ENCODE data around the gene CYGB. TPM values are rescaled to one million over a fixed set of nuclear protein-coding genes. Genes with fewer than 3 reads are reported as not detected.
A peak's percentile ranks its signal among the peaks of the same experiment; 100 is the strongest.

Gene CYGB
- total and polyA plus RNA-seq, 10 of the 15 experiments (the other 5 are each of a cell fraction or from before 2014, with no cell fraction given): 0.34 TPM; not detected in 9

DNA sequence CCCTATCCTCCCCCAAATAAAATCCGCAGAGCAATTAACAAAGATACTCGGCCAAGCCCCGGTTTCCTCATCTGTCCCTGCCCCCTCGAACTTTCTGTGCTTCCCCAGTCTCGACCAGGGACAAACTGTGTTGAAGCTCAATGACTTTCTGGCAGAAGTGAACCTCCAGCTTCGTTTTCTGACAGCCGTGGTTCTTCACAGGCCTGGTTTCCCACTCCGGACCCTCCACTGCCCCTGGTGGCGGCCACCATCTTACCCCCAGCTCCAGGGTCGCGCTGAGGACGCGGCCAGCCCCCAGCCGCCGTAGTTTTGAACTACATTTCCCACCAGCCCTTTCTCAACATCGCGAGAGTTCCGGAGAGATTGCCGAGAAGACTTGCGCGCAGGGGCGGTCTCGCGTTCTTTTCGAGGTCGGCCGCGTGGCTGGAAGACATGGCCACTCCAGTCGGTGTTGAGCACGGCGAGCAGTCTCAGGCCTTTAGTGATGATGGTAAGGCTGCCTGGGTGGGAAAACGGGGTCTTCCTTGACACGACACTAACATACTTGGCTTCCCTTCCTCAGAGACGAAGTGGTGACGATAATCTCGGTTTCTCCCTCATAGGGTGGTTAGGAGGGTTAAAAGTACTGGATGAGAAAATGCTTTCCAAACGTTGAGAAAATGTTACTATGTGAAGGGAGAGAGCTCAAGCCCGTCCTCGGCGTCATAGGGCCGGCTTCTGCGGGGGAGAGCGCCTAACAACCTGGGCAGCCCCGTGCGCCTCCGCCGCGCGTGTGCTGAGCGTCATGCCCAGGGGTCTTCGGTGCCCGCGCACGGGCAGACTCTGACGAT lies 20.1 kb upstream of the CYGB start (continued):
- TF ChIP-seq IKZF2 (IDR thresholded peaks at IDR 0.05) (no peak), TCF12 (IDR thresholded peaks at IDR 0.05; ENCODE audit: low read depth, low read length) (0 out of 2 replicates have a peak, but pooled peaks have one; percentile 13), WRNIP1 (IDR thresholded peaks at IDR 0.05; ENCODE audit: borderline replicate concordance, low read depth, low read length) (no peak; the same call in 1 of the 2 replicates), MEF2B (IDR thresholded peaks at IDR 0.05; ENCODE audit: partially characterized antibody, poor library complexity, severe bottlenecking) (no peak), ZNF217 (IDR thresholded peaks at IDR 0.05) (no peak), KAT2A (conservative IDR thresholded peaks at IDR 0.05; ENCODE audit: control insufficient read depth, low read depth, low read length) (no peak), EZH2 (IDR thresholded peaks at IDR 0.05; ENCODE audit: borderline replicate concordance, control insufficient read depth, low read depth, low read length) (no peak), RCOR1 (conservative IDR thresholded peaks at IDR 0.05; ENCODE audit: low read depth, low read length) (peak; percentile 99), RAD51 (IDR thresholded peaks at IDR 0.05) (0 out of 2 replicates have a peak, but pooled peaks have one; percentile 17), PML (IDR thresholded peaks at IDR 0.05; ENCODE audit: low read length) (peak; percentile 96; the same call in 1 of the 2 replicates), NR2C1 (IDR thresholded peaks at IDR 0.05) (peak; percentile 67), HCFC1 (IDR thresholded peaks at IDR 0.05; ENCODE audit: low read length) (peak; percentile 98), MTA3 (IDR thresholded peaks at IDR 0.05; ENCODE audit: borderline replicate concordance, low read length) (no peak), YBX1 (IDR thresholded peaks at IDR 0.05) (no peak), ZNF622 (IDR thresholded peaks at IDR 0.05) (no peak), IKZF1 (conservative IDR thresholded peaks at IDR 0.05) (peak; percentile 89), POU2F2 (IDR thresholded peaks at IDR 0.05; ENCODE audit: borderline replicate concordance, low read depth, low read length) (peak; percentile 86; the same call in 2 of the 3 replicates), RFX5 (IDR thresholded peaks at IDR 0.05; ENCODE audit: low read depth, low read length) (no peak), TAF1 (IDR thresholded peaks at IDR 0.05; ENCODE audit: borderline replicate concordance, low read depth, low read length) (peak; percentile 97)
- TF ChIP-seq, protein P1, sequence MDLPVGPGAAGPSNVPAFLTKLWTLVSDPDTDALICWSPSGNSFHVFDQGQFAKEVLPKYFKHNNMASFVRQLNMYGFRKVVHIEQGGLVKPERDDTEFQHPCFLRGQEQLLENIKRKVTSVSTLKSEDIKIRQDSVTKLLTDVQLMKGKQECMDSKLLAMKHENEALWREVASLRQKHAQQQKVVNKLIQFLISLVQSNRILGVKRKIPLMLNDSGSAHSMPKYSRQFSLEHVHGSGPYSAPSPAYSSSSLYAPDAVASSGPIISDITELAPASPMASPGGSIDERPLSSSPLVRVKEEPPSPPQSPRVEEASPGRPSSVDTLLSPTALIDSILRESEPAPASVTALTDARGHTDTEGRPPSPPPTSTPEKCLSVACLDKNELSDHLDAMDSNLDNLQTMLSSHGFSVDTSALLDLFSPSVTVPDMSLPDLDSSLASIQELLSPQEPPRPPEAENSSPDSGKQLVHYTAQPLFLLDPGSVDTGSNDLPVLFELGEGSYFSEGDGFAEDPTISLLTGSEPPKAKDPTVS (IDR thresholded peaks at IDR 0.05; ENCODE audit: low read depth, low read length): no peak
- TF ChIP-seq, protein P2, sequence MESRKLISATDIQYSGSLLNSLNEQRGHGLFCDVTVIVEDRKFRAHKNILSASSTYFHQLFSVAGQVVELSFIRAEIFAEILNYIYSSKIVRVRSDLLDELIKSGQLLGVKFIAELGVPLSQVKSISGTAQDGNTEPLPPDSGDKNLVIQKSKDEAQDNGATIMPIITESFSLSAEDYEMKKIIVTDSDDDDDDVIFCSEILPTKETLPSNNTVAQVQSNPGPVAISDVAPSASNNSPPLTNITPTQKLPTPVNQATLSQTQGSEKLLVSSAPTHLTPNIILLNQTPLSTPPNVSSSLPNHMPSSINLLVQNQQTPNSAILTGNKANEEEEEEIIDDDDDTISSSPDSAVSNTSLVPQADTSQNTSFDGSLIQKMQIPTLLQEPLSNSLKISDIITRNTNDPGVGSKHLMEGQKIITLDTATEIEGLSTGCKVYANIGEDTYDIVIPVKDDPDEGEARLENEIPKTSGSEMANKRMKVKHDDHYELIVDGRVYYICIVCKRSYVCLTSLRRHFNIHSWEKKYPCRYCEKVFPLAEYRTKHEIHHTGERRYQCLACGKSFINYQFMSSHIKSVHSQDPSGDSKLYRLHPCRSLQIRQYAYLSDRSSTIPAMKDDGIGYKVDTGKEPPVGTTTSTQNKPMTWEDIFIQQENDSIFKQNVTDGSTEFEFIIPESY (IDR thresholded peaks at IDR 0.05): no peak
- TF ChIP-seq, protein P3, sequence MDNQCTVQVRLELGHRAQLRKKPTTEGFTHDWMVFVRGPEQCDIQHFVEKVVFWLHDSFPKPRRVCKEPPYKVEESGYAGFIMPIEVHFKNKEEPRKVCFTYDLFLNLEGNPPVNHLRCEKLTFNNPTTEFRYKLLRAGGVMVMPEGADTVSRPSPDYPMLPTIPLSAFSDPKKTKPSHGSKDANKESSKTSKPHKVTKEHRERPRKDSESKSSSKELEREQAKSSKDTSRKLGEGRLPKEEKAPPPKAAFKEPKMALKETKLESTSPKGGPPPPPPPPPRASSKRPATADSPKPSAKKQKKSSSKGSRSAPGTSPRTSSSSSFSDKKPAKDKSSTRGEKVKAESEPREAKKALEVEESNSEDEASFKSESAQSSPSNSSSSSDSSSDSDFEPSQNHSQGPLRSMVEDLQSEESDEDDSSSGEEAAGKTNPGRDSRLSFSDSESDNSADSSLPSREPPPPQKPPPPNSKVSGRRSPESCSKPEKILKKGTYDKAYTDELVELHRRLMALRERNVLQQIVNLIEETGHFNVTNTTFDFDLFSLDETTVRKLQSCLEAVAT (IDR thresholded peaks at IDR 0.05): no peak
- TF ChIP-seq, protein P4, sequence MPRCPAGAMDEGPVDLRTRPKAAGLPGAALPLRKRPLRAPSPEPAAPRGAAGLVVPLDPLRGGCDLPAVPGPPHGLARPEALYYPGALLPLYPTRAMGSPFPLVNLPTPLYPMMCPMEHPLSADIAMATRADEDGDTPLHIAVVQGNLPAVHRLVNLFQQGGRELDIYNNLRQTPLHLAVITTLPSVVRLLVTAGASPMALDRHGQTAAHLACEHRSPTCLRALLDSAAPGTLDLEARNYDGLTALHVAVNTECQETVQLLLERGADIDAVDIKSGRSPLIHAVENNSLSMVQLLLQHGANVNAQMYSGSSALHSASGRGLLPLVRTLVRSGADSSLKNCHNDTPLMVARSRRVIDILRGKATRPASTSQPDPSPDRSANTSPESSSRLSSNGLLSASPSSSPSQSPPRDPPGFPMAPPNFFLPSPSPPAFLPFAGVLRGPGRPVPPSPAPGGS (IDR thresholded peaks at IDR 0.05; ENCODE audit: borderline replicate concordance, insufficient read depth, low read depth, low read length, poor library complexity, severe bottlenecking): no peak
- TF ChIP-seq, protein P5, sequence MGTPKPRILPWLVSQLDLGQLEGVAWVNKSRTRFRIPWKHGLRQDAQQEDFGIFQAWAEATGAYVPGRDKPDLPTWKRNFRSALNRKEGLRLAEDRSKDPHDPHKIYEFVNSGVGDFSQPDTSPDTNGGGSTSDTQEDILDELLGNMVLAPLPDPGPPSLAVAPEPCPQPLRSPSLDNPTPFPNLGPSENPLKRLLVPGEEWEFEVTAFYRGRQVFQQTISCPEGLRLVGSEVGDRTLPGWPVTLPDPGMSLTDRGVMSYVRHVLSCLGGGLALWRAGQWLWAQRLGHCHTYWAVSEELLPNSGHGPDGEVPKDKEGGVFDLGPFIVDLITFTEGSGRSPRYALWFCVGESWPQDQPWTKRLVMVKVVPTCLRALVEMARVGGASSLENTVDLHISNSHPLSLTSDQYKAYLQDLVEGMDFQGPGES (IDR thresholded peaks at IDR 0.05): no peak; the same call in 1 of the 2 replicates
